K562 (cell line): ENCODE data around the gene MICU1. TPM values are rescaled to one million over a fixed set of nuclear protein-coding genes. Genes with fewer than 3 reads are reported as not detected.
A peak's percentile ranks its signal among the peaks of the same experiment; 100 is the strongest.

ENCODE experiments used
- ARNT ChIP-seq, 2 experiments: fragments of 450-650 bp; IDR thresholded peaks; 2 replicates each; pipeline ENCODE4 v1.6.1; 2016; ENCODE audit warnings: mild to moderate bottlenecking in 1 of 2
- PTBP1 ChIP-seq: fragments of 200-400 bp; formaldehyde crosslinking; IDR thresholded peaks from 2 replicates; pipeline ENCODE4 v1.6.1; 2017; ENCODE audit warnings: low read depth, low read length
- polyA plus RNA-seq, 8 experiments: library from polyadenylated mRNA; depleted of rRNA in 4 of 8; stranded (reverse) in 5 of 8; unstranded in 3 of 8; fragments of >200 nt; fragmentation: Nextera tagmentation in 2 of 8; fragmentation: Illumina TruSeq in 1 of 8; extraction: Ambion mirVana in 2 of 8; extraction: Trizol in 1 of 8; gene quantifications; 2 replicates each; pipeline versions ENCODE4 v1.2.1 to v1.2.3, GENCODE V29; 2011 to 2014; ENCODE audit warnings: inconsistent platforms in 1 of 8, missing spikeins in 1 of 8
- total RNA-seq, 7 experiments: library from RNA; depleted of rRNA in 6 of 7; stranded (reverse); fragments of >200 nt in 6 of 7; fragmentation: Illumina TruSeq in 2 of 7; extraction: Trizol in 2 of 7; gene quantifications; 2 replicates each; pipeline versions ENCODE4 v1.2.1 to v1.2.3, GENCODE V29; 2011 to 2021; ENCODE audit warnings: low replicate concordance in 1 of 7
- TF ChIP-seq, protein P1 (sequence below), 3 experiments: fragments of 200-800 bp in 1 of 3; fragments of 250-450 bp in 1 of 3; fragments of 450-650 bp in 1 of 3; sonication (Bioruptor Pico) in 1 of 3; sonication (Bioruptor generic) in 1 of 3; formaldehyde crosslinking in 1 of 3; IDR thresholded peaks; 2 replicates each; pipeline versions ENCODE4 v1.6.1 to v1.8.0; 2016 to 2022; ENCODE audit warnings: mild to moderate bottlenecking in 2 of 3, missing genetic modification characterization in 2 of 3, missing compliant biosample characterization in 1 of 3, moderate library complexity in 1 of 3
- TF ChIP-seq, protein P2 (sequence below): IDR thresholded peaks from 3 replicates; pipeline ENCODE4 v1.6.1; 2011; ENCODE audit warnings: borderline replicate concordance, mild to moderate bottlenecking, moderate library complexity; ENCODE audit not compliant: insufficient read length; ENCODE audit errors: extremely low read depth

MICU1 gene
- total and polyA plus RNA-seq, 9 of the 15 experiments (the other 6 are each of a cell fraction or from before 2014, with no cell fraction given): 29.3 to 76.8 (median 48.4) TPM

DNA sequence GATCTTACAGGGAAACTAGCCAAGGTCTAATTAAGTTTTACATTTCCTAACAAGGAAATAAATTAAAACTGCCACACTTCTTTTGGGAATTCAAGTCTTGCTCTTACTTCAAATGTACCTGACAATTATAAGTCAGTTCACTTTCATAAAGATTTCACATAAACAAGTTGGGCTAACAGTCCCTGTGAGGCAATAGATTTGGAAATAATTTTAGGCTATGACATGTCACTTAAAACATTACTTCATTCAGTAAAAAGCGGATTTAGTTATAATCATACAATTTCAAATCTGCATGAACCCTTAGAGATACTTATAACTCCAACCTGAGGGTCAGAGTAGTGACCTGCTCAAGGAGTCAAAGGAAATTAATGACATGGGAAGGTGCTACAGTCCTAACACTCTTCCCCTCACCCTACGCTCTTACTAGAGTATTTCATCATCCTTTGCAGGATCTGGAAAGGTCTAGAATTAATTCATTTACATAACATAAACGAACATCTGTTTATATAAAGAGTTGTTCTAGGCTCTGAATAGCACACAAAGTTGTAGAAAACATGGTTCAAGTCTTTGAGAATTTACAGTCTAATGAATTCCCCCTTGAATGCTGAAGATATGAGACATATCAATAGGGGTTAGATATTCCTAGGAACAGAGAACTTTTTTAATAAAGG, 238.8 kb downstream of the MICU1 start (continued):
- TF ChIP-seq, protein P1, sequence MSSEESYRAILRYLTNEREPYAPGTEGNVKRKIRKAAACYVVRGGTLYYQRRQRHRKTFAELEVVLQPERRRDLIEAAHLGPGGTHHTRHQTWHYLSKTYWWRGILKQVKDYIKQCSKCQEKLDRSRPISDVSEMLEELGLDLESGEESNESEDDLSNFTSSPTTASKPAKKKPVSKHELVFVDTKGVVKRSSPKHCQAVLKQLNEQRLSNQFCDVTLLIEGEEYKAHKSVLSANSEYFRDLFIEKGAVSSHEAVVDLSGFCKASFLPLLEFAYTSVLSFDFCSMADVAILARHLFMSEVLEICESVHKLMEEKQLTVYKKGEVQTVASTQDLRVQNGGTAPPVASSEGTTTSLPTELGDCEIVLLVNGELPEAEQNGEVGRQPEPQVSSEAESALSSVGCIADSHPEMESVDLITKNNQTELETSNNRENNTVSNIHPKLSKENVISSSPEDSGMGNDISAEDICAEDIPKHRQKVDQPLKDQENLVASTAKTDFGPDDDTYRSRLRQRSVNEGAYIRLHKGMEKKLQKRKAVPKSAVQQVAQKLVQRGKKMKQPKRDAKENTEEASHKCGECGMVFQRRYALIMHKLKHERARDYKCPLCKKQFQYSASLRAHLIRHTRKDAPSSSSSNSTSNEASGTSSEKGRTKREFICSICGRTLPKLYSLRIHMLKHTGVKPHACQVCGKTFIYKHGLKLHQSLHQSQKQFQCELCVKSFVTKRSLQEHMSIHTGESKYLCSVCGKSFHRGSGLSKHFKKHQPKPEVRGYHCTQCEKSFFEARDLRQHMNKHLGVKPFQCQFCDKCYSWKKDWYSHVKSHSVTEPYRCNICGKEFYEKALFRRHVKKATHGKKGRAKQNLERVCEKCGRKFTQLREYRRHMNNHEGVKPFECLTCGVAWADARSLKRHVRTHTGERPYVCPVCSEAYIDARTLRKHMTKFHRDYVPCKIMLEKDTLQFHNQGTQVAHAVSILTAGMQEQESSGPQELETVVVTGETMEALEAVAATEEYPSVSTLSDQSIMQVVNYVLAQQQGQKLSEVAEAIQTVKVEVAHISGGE (CRISPR knock-in tag; IDR thresholded peaks at IDR 0.05): no peak
- TF ChIP-seq PTBP1: no peak
- peak in 1 of 2 experiments; percentile 97; a peak in 2 of 4 replicates for TF ChIP-seq ARNT (IDR thresholded peaks at IDR 0.05)
- TF ChIP-seq, protein P2, sequence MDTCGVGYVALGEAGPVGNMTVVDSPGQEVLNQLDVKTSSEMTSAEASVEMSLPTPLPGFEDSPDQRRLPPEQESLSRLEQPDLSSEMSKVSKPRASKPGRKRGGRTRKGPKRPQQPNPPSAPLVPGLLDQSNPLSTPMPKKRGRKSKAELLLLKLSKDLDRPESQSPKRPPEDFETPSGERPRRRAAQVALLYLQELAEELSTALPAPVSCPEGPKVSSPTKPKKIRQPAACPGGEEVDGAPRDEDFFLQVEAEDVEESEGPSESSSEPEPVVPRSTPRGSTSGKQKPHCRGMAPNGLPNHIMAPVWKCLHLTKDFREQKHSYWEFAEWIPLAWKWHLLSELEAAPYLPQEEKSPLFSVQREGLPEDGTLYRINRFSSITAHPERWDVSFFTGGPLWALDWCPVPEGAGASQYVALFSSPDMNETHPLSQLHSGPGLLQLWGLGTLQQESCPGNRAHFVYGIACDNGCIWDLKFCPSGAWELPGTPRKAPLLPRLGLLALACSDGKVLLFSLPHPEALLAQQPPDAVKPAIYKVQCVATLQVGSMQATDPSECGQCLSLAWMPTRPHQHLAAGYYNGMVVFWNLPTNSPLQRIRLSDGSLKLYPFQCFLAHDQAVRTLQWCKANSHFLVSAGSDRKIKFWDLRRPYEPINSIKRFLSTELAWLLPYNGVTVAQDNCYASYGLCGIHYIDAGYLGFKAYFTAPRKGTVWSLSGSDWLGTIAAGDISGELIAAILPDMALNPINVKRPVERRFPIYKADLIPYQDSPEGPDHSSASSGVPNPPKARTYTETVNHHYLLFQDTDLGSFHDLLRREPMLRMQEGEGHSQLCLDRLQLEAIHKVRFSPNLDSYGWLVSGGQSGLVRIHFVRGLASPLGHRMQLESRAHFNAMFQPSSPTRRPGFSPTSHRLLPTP: no peak
